GM12878 (cell line): ENCODE results near the gene SHROOM2. TPM values are rescaled to one million over a fixed set of nuclear protein-coding genes. Genes with fewer than 3 reads are reported as not detected.

Source experiments
- ATAC-seq: fragments of 200-7000 bp; cut with Tn5 transposase; 3 replicates; pipeline ENCODE4 v1.9.1; 2020; ENCODE audit warnings: mild to moderate bottlenecking, moderate library complexity
- BruUV-seq: library from RNA; stranded (reverse); fragments of 400-500 nt; replicated peaks from 2 replicates; lab custom pipeline; 2021; lab: Mats Ljungman, UMichigan
- CTCF ChIA-PET: fragments of 300-600 bp; sonication (Branson Sonifier 250); formaldehyde crosslinking; extraction: SDS; loops from one replicate; lab custom pipeline; 2021; ENCODE audit warnings: inconsistent platforms; lab: Yijun Ruan, JAX
- POLR2A ChIA-PET: fragments of 350-600 bp; formaldehyde crosslinking; extraction: SDS; loops from one replicate; lab custom pipeline; 2021; ENCODE audit warnings: inconsistent platforms; lab: Charles Lee
- RAD21 ChIA-PET: fragments of 300-600 bp; sonication (Branson Sonifier 250); formaldehyde crosslinking; loops from one replicate; lab custom pipeline; 2023; ENCODE audit warnings: antibody characterized with exemption; ENCODE audit not compliant: unreplicated experiment; lab: Charles Lee
- SMC1A ChIA-PET: fragments of 300-600 bp; sonication (Branson Sonifier 250); formaldehyde crosslinking; loops from one replicate; lab custom pipeline; 2023; ENCODE audit not compliant: unreplicated experiment, uncharacterized antibody; lab: Charles Lee
- DNase-seq: peaks from one replicate; pipeline ENCODE4 v3.0.0-alpha.2; 2011; ENCODE audit warnings: low read depth, low spot score
- FAIRE-seq: peaks from 3 replicates; lab custom pipeline; 2011; peaks lifted over from hg19 to GRCh38; lab: Jason Lieb, UNC
- H2AFZ ChIP-seq: 2 replicates; pipeline ENCODE4 v1.6.0; 2011; ENCODE audit warnings: low read depth, low read length, control low read depth; ENCODE audit not compliant: control insufficient read depth
- H3K27ac ChIP-seq: 2 replicates; pipeline ENCODE4 v1.5.1; 2011; ENCODE audit warnings: control low read depth; ENCODE audit not compliant: control insufficient read depth, insufficient read depth
- H3K27me3 ChIP-seq, 2 experiments: replicated peaks in 1 of 2; 2 replicates each; pipeline versions ENCODE4 v1.6.0 to v1.6.1; 2011; ENCODE audit warnings: low read length in 1 of 2; ENCODE audit not compliant: control insufficient read depth in 2 of 2, insufficient read depth in 2 of 2
- H3K36me3 ChIP-seq, 2 experiments: 2 replicates each; pipeline ENCODE4 v1.5.1; 2011; ENCODE audit warnings: low read length in 1 of 2; ENCODE audit not compliant: control insufficient read depth in 2 of 2, insufficient read depth in 2 of 2
- H3K4me1 ChIP-seq: 2 replicates; pipeline ENCODE4 v1.6.1; 2011; ENCODE audit warnings: mild to moderate bottlenecking, low read length, moderate library complexity, mixed read lengths; ENCODE audit not compliant: control insufficient read depth, insufficient read depth
- H3K4me2 ChIP-seq: 2 replicates; pipeline ENCODE4 v1.6.0; 2011; ENCODE audit warnings: control low read depth; ENCODE audit not compliant: control insufficient read depth, insufficient read depth
- H3K4me3 ChIP-seq: fragments of 200-600 bp; sonication (generic); 2 replicates; pipeline ENCODE4 v1.5.1; 2016
- H3K79me2 ChIP-seq: 2 replicates; pipeline ENCODE4 v1.6.0; 2011; ENCODE audit warnings: low read length; ENCODE audit not compliant: control insufficient read depth, insufficient read depth
- H3K9ac ChIP-seq: 2 replicates; pipeline ENCODE4 v1.8.0; 2011; ENCODE audit warnings: low read length, control low read depth, mixed read lengths; ENCODE audit not compliant: control insufficient read depth, insufficient read depth
- H3K9me3 ChIP-seq: replicated peaks from 3 replicates; pipeline ENCODE4 v1.5.1; 2011; ENCODE audit warnings: mild to moderate bottlenecking, low read length; ENCODE audit not compliant: control insufficient read depth, insufficient read depth
- H4K20me1 ChIP-seq: 2 replicates; pipeline ENCODE4 v1.6.0; 2011; ENCODE audit not compliant: control insufficient read depth, insufficient read depth
- JUNB ChIP-seq: IDR thresholded peaks from 2 replicates; pipeline ENCODE4 v1.6.1; 2016; ENCODE audit warnings: antibody characterized with exemption, mild to moderate bottlenecking
- TCF3 ChIP-seq: IDR thresholded peaks from 2 replicates; pipeline ENCODE4 v1.6.1; 2012; ENCODE audit warnings: low read depth, mild to moderate bottlenecking, low read length, borderline replicate concordance; ENCODE audit not compliant: insufficient read depth
- WGBS: methylation state at CpG from one replicate; pipeline ENCODE4 v1.1.6; 2016; ENCODE audit warnings: low lambda C conversion rate; ENCODE audit not compliant: insufficient replicate concordance, insufficient coverage; ENCODE audit errors: missing lambda C conversion rate; 5-methylcytosine and 5-hydroxymethylcytosine counted together
- in situ Hi-C: fragments of 300-500 bp; cut with MboI; formaldehyde crosslinking; loops from 9 replicates; pipeline ENCODE4 v1.14.3; 2018; ENCODE audit warnings: mixed read lengths
- intact Hi-C: fragments of 100-400 bp; cut with micrococcal nuclease; formaldehyde crosslinking; loops from one replicate; pipeline ENCODE4 v1.14.2; 2022; ENCODE audit not compliant: unreplicated experiment
- polyA plus RNA-seq, 11 experiments: library from polyadenylated mRNA; depleted of rRNA in 4 of 11; unstranded in 6 of 11; stranded (reverse) in 5 of 11; fragments of >200 nt; fragmentation: Nextera tagmentation in 4 of 11; fragmentation: Illumina TruSeq in 1 of 11; extraction: Ambion mirVana in 4 of 11; extraction: Trizol in 1 of 11; gene quantifications; 1 replicate in 1 of 11; 2 replicates in 10 of 11; pipeline versions ENCODE4 v1.2.1 to v1.2.3, GENCODE V29; 2011 to 2016; ENCODE audit warnings: inconsistent platforms in 2 of 11, missing spikeins in 2 of 11, low read depth in 1 of 11
- total RNA-seq, 4 experiments: library from RNA; depleted of rRNA in 3 of 4; stranded (reverse); fragments of >200 nt in 3 of 4; fragmentation: Illumina TruSeq in 1 of 4; extraction: Trizol in 1 of 4; gene quantifications; 2 replicates each; pipeline versions ENCODE4 v1.2.1 to v1.2.3, GENCODE V29; 2013 to 2021
- TF ChIP-seq, protein P1 (sequence below): fragments of 450-650 bp; IDR thresholded peaks from 2 replicates; pipeline ENCODE4 v1.6.1; 2016; ENCODE audit warnings: mild to moderate bottlenecking, moderate library complexity, borderline replicate concordance

SHROOM2 gene
- total and polyA plus RNA-seq, 10 of the 15 experiments (the other 5 are each of a cell fraction or from before 2014, with no cell fraction given) = under 0.01 to 0.15 (median 0.09) TPM; not detected in 2

DNA sequence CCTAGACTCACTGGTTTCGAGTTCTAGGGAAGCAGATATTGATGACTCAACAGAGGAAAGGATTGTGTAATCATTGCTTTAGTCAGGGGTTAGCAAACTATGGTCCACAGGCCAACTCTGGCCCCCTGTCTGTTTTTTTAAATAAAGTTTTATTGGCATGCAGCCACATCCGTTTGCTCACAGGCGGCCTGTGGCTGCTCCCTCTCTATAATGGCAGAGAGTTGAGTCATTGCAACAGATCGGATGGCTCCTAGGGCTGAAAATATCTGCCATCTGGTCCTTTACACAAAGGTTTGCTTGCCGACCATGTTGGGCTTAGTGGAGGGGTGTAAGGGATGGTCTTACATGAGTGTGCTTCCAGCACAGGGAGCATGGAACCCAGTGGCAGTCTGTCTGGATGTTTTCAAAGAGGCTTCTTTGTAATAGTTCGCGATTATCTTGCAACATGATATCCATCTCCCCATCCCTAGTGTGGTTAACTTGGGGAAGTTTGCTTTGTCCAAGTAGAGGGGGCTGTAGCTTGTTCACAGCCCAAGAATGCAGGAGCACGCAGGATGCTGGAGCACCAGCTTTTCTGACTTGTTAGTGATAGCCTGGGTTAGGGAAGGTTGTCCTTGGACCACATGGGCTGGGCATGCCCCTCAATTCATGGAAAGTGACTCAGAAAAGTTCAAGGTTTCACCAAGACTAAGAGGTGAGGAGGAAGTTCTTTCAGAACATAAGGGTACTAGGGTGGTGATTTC, 121.6 kb downstream of the SHROOM2 start:
- DNase-seq (no peak), ATAC-seq (no peak), FAIRE-seq (no peak)
- H4K20me1 ChIP-seq = no peaks in the 10 kb centered on the region
- ChIA-PET SMC1A (no interaction called here), POLR2A (no interaction called here), CTCF (no interaction called here), RAD21 (no interaction called here)
- no peak overlapping the region for H3K4me2 ChIP-seq
- BruUV-seq = no TSS peak
- TF ChIP-seq, protein P1, sequence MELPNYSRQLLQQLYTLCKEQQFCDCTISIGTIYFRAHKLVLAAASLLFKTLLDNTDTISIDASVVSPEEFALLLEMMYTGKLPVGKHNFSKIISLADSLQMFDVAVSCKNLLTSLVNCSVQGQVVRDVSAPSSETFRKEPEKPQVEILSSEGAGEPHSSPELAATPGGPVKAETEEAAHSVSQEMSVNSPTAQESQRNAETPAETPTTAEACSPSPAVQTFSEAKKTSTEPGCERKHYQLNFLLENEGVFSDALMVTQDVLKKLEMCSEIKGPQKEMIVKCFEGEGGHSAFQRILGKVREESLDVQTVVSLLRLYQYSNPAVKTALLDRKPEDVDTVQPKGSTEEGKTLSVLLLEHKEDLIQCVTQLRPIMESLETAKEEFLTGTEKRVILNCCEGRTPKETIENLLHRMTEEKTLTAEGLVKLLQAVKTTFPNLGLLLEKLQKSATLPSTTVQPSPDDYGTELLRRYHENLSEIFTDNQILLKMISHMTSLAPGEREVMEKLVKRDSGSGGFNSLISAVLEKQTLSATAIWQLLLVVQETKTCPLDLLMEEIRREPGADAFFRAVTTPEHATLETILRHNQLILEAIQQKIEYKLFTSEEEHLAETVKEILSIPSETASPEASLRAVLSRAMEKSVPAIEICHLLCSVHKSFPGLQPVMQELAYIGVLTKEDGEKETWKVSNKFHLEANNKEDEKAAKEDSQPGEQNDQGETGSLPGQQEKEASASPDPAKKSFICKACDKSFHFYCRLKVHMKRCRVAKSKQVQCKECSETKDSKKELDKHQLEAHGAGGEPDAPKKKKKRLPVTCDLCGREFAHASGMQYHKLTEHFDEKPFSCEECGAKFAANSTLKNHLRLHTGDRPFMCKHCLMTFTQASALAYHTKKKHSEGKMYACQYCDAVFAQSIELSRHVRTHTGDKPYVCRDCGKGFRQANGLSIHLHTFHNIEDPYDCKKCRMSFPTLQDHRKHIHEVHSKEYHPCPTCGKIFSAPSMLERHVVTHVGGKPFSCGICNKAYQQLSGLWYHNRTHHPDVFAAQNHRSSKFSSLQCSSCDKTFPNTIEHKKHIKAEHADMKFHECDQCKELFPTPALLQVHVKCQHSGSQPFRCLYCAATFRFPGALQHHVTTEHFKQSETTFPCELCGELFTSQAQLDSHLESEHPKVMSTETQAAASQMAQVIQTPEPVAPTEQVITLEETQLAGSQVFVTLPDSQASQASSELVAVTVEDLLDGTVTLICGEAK = peak; percentile 62
- no peak for TF ChIP-seq JUNB
- no peak for TF ChIP-seq TCF3
- intact Hi-C loops = no loop called here
- no peak overlapping the region for H3K4me3 ChIP-seq
- H3K79me2 ChIP-seq = no peaks in the 10 kb centered on the region
- no peaks in the 10 kb centered on the region for H3K9me3 ChIP-seq
- no peaks in the 10 kb centered on the region for H3K4me1 ChIP-seq
- no peaks in the 10 kb centered on the region for H3K36me3 ChIP-seq
- WGBS = 44% methylated on average over 8 of the region's 8 CpGs
- in situ Hi-C loops = no loop called here
- no peak overlapping the region for H2AFZ ChIP-seq
- H3K27me3 ChIP-seq = no peaks in the 10 kb centered on the region; a peak in 1 of 4 replicates
- H3K9ac ChIP-seq = no peak overlapping the region
- no peak overlapping the region for H3K27ac ChIP-seq
